ENCODE data around the gene VKORC1.

VKORC1 gene

GRCh38 chr16:31114468-31114867, 19.9 kb upstream of the VKORC1 start:
- no peak overlapping the region for H3K27ac ChIP-seq
- TF ChIP-seq, protein P1, sequence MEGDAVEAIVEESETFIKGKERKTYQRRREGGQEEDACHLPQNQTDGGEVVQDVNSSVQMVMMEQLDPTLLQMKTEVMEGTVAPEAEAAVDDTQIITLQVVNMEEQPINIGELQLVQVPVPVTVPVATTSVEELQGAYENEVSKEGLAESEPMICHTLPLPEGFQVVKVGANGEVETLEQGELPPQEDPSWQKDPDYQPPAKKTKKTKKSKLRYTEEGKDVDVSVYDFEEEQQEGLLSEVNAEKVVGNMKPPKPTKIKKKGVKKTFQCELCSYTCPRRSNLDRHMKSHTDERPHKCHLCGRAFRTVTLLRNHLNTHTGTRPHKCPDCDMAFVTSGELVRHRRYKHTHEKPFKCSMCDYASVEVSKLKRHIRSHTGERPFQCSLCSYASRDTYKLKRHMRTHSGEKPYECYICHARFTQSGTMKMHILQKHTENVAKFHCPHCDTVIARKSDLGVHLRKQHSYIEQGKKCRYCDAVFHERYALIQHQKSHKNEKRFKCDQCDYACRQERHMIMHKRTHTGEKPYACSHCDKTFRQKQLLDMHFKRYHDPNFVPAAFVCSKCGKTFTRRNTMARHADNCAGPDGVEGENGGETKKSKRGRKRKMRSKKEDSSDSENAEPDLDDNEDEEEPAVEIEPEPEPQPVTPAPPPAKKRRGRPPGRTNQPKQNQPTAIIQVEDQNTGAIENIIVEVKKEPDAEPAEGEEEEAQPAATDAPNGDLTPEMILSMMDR (conservative IDR thresholded peaks at IDR 0.05): no peak

DNA sequence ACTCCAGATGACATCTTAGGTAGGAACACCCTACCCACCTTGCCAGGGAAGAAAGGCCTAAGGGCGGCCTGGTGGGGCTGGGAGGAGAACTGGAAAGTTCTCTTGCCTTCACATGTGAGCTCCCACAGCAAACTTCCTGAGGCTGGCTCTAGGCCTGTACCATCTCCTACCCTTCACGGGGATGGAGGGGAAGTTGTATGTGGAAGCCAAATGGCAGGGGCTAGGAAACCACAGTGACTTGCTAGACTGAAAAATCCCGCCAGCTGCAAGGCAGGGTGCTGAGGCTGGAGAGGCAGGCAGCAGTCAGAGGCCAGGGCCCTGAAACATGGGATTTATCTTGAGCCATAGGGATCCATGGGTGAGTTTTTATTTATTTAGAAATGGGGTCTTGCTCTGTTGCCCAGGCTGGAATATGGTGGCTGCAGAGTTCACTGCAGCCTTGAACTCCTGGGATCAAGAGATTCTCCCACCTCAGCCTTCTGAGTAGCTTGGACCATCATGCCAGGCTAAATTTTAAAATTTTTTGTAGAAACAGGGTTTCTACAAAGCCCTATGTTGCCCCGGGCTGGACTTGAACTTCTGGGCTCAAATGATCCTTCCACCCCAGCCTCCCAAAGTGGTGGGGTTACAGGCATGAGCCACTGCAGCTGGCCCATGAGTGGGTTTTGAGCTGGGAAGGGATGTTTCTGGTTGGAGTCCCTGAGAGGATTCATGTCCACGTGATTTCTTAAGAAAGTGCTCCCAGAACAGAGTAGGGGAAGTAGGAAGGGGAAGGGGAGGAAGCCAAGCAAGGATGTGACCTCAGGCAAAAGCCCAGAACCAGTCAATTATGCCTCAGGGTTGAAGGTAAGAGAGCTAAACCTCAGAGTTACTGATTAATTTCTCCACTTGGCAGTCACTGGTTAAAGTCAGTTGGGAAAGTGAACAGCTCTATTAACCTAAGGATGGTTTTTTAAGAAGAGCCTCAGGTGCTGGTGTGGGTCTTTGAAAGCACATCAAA, 18.8 kb upstream of the VKORC1 start:
- TF ChIP-seq, protein P1 (conservative IDR thresholded peaks at IDR 0.05): no peak
- H3K27ac ChIP-seq: no peak overlapping the region

- TF ChIP-seq, protein P1 (conservative IDR thresholded peaks at IDR 0.05): no peak
- H3K27ac ChIP-seq: no peak overlapping the region
Observed at GRCh38 chr16:31112711-31113110, 18.1 kb upstream of the VKORC1 start.

DNA sequence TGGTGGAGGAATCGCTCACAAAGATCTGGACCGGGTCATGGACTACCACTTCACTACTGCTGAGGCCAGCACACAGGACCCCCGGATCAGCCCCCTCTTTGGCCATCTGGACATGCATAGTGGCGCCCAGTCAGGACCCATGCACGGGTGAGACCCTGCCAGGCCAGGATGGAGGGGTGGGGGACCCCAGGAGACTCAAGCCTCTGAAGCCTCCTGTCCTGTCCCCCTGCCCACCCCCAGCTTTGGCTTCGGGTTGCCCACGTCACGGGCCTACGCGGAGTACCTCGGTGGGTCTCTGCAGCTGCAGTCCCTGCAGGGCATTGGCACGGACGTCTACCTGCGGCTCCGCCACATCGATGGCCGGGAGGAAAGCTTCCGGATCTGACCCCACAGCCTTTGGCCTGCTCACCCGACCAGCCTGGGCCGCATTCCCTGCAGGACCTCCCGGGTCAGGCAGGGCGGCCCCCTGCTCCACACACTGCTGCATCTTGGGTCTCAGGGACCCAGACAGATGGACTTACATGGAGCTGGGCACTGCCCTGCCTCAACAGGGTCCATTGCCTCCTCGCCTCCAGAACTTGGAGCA, 17.4 kb upstream of the VKORC1 start:
- no peak overlapping the region for H3K27ac ChIP-seq
- TF ChIP-seq, protein P1 (conservative IDR thresholded peaks at IDR 0.05): no peak

DNA sequence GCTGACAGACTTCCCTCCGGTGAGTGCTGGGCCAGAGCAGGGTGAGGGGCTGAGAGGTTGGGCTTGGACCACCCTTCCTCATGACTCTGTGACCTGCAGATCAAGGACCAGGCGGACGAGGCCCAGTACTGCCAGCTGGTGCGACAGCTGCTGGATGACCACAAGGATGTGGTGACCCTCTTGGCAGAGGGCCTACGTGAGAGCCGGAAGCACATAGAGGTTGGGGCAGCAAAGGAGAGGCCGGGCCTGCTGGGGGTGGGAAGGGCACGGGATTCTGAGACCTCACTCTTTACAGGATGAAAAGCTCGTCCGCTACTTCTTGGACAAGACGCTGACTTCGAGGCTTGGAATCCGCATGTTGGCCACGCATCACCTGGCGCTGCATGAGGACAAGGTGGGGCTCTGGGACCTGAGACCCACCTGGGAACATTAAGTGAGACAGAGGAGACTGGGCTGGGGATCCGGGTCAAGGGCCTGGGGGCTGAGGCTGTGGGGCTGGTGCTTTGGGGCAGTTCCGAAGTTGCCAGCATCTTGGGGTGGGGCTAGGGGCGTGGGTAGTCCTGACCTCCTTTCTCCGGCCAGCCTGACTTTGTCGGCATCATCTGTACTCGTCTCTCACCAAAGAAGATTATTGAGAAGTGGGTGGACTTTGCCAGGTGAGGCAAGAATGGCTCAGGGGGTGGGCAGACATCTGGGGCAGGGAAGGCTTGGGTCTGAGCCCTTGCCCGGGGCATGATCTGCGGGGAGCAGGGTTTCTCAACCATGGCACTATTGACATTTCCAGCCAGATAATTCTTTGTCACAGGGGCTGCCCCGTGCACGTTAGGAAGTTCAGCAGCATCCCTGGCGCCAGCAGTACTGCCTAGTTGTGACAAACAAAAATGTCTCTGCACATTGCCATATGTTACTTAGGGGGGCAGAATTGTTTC, 15.8 kb upstream of the VKORC1 start:
- H3K27ac ChIP-seq: no peak overlapping the region
- TF ChIP-seq, protein P1 (conservative IDR thresholded peaks at IDR 0.05): no peak

DNA sequence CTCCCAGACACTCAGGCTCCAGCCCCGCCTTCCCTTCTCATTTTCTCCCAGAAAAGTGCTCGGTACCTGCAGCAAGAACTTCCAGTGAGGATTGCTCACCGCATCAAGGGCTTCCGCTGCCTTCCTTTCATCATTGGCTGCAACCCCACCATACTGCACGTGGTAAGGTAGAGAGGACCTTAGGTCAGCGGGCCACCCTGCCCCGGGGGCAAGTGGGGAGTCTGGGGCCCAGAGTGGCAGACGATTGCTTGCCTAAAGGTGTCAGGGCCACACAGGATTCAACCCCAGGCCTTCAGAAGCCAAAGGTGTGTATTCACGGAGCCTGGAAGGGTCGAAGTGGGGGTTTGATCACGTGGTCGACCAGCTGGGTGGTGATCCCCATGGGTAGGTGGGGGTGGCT, 15.0 kb upstream of the VKORC1 start:
- TF ChIP-seq, protein P1 (conservative IDR thresholded peaks at IDR 0.05): no peak
- H3K27ac ChIP-seq: no peak overlapping the region

Measured in VCaP (cell line).